Measurements from ENCODE around the gene CNTN4. TPM values are rescaled to one million over a fixed set of nuclear protein-coding genes. Genes with fewer than 3 reads are reported as not detected.

Gene CNTN4
- total RNA-seq, 6 donors from 2014 or later, result 1.0 to 13.5 (median 6.3) TPM

DNA sequence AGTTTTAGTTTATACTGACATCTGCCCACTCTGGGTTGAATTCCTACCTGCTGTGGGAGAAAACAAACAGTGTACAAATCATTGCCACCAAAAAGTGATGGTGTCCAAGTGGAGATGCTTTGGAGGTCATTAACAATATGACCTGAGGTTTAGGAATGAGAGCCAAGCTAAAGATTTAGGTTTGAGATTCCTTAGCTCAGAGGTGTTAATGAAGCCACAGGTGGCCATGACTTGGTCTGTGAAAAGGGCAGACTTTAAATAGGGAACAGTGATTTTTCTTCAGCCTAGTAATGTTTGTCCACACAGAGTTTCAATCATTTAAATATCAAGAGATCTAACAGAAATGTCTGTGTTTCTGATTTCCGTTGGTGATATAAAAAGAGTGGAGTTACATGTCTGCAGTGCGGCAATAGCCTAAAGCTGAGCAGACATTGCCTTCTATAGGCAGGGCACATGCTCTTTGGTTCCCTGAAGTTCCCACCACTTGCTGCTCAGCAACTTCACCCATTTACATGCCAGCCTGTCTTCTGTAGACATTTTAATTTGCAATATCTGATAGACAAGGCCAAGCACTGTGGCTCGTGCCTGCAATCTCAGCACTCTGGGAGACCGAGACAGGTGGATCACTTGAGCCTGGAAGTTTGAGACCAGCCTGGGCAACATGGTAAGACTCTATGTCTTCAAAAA, 588.3 kb downstream of the CNTN4 start:
- Histone ChIP-seq H3K4me3 (no peak overlapping the region), H3K4me1 (no peaks in the 10 kb centered on the region), H3K9me3 (no peaks in the 10 kb centered on the region), H3K36me3 (no peaks in the 10 kb centered on the region), H3K27ac (no peak overlapping the region), H3K27me3 (no peaks in the 10 kb centered on the region)
- TF ChIP-seq POLR2AphosphoS5 (IDR thresholded peaks at IDR 0.05), result no peak
- no peak for TF ChIP-seq EP300 (IDR thresholded peaks at IDR 0.05)
- no peak for TF ChIP-seq POLR2A (IDR thresholded peaks at IDR 0.05)
- TF ChIP-seq, protein P1, sequence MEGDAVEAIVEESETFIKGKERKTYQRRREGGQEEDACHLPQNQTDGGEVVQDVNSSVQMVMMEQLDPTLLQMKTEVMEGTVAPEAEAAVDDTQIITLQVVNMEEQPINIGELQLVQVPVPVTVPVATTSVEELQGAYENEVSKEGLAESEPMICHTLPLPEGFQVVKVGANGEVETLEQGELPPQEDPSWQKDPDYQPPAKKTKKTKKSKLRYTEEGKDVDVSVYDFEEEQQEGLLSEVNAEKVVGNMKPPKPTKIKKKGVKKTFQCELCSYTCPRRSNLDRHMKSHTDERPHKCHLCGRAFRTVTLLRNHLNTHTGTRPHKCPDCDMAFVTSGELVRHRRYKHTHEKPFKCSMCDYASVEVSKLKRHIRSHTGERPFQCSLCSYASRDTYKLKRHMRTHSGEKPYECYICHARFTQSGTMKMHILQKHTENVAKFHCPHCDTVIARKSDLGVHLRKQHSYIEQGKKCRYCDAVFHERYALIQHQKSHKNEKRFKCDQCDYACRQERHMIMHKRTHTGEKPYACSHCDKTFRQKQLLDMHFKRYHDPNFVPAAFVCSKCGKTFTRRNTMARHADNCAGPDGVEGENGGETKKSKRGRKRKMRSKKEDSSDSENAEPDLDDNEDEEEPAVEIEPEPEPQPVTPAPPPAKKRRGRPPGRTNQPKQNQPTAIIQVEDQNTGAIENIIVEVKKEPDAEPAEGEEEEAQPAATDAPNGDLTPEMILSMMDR (IDR thresholded peaks at IDR 0.05), result no peak
- 83 to 86% methylated on average over 4 of the region's 4 CpGs for WGBS, 2 donors
- ATAC-seq (ENCODE audit: low FRiP score in 2 of 2), result no peak
- no peak for DNase-seq

DNA sequence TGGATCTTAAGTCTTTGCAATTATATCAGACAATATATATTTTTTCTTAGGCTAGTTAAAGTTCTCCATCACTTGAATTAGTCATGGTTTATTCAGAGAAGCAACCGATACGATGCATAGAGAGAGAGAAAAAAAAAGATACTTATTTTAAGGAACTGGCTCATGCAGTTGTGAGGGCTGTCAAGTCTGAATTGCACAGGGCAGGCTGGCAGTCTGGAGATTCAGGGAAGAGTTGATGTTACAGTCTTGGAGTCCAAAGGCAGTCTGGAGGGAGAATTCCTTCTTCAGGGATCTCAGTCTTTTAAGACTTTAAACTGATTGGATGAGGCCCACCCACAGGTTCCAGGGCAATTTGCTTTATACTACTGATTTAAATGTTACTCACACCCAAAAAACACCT, 598.9 kb downstream of the CNTN4 start:
- DNase-seq (no peak), ATAC-seq (ENCODE audit: low FRiP score in 2 of 2) (no peak)
- H3K9me3 ChIP-seq, result no peaks in the 10 kb centered on the region
- no peaks in the 10 kb centered on the region for H3K27me3 ChIP-seq
- TF ChIP-seq POLR2AphosphoS5 (IDR thresholded peaks at IDR 0.05) (no peak), POLR2A (IDR thresholded peaks at IDR 0.05) (no peak), EP300 (IDR thresholded peaks at IDR 0.05) (no peak)
- TF ChIP-seq, protein P1 (IDR thresholded peaks at IDR 0.05), result no peak
- WGBS, 2 donors, result 89 to 93% methylated on average over 2 of the region's 2 CpGs
- H3K27ac ChIP-seq, result no peak overlapping the region
- no peaks in the 10 kb centered on the region for H3K4me1 ChIP-seq
- H3K4me3 ChIP-seq, result no peak overlapping the region
- H3K36me3 ChIP-seq, result no peaks in the 10 kb centered on the region

DNA sequence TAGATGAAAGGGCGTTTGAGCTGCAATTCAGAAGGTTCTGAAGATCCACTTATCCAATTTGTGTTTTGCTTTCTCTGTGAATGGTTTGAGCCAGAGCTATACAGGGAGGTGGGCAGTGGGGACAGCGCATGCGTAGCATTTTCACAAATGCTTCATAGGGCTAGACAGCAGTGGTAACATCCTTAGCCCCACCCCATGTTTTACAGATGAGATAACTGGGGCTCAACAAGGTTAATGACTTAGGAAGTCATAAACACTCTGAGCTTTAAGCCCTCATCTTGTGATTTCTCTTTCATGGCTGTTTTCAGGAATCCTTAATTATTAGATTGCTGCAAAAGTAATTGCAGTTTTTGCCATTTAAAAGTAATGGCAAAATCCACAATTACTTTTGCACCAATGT, 602.8 kb downstream of the CNTN4 start:
- Histone ChIP-seq H3K27me3 (no peaks in the 10 kb centered on the region), H3K27ac (no peak overlapping the region), H3K4me3 (no peak overlapping the region), H3K4me1 (no peaks in the 10 kb centered on the region), H3K9me3 (no peaks in the 10 kb centered on the region), H3K36me3 (no peaks in the 10 kb centered on the region)
- no peak for ATAC-seq (ENCODE audit: low FRiP score in 2 of 2)
- no peak for DNase-seq
- TF ChIP-seq EP300 (IDR thresholded peaks at IDR 0.05), result no peak
- no peak for TF ChIP-seq POLR2AphosphoS5 (IDR thresholded peaks at IDR 0.05)
- TF ChIP-seq, protein P1 (IDR thresholded peaks at IDR 0.05), result no peak
- no peak for TF ChIP-seq POLR2A (IDR thresholded peaks at IDR 0.05)
- 87 to 92% methylated on average over 3 of the region's 3 CpGs for WGBS, 2 donors

DNA sequence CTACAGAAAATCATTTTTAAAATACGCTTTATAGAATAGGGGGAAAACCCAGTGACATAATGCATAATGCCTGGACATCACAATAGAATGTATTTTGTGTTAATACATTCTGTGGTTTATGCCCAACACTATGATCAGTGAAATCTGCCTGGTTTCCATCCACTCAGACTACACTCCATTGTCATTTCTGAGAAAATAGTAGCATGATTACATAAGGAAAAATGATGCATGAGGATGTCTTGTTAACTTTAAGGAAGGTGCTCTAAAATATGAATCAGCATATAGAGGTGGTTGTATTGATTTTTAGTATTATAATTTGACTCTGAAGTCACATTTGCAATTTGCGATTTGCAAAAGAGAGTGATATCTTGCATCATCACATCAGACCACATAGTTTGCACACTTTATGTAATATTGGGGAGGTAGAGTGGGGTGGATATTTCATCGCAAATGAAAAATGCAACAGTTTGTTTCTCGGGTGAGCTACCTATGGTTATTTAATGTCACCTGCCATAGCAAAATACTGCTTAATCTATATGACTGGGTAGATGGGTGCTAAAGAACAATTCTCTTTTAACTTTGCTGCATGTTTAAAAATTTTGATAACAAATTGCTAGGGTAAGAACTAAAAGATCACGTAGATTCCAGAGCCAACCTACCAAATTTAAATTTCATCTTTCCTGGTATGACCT, 607.6 kb downstream of the CNTN4 start:
- WGBS, 2 donors, result 92 to 94% methylated on average over 5 of the region's 5 CpGs
- no peak for DNase-seq
- no peak overlapping the region for H3K4me3 ChIP-seq
- no peaks in the 10 kb centered on the region for H3K9me3 ChIP-seq
- TF ChIP-seq POLR2AphosphoS5 (IDR thresholded peaks at IDR 0.05) (no peak), EP300 (IDR thresholded peaks at IDR 0.05) (no peak), POLR2A (IDR thresholded peaks at IDR 0.05) (no peak)
- TF ChIP-seq, protein P1 (IDR thresholded peaks at IDR 0.05), result no peak
- H3K27ac ChIP-seq, result no peak overlapping the region
- H3K27me3 ChIP-seq, result no peaks in the 10 kb centered on the region
- no peaks in the 10 kb centered on the region for H3K4me1 ChIP-seq
- no peak for ATAC-seq (ENCODE audit: low FRiP score in 2 of 2)
- H3K36me3 ChIP-seq, result no peaks in the 10 kb centered on the region

Measured in upper lobe of left lung (tissue), 6 donors.